Naive thymus-derived CD4-positive, alpha-beta T cell (primary cell): ENCODE measurements around the gene OPALIN. TPM values are rescaled to one million over a fixed set of nuclear protein-coding genes. Genes with fewer than 3 reads are reported as not detected.
"Not testable (repeated sequence)": the region's sequence is repeated elsewhere in the genome, so short reads cannot be mapped to it uniquely, and the experiment has no call there.

Source experiments
- ATAC-seq: fragments of 150-1000 bp; cut with Tn5 transposase; 2 replicates; pipeline ENCODE4 v1.10.0; 2021; ENCODE audit warnings: mild to moderate bottlenecking, moderate library complexity
- CTCF ChIA-PET: fragments of 350-600 bp; sonication (Branson Sonifier 250); formaldehyde crosslinking; loops from one replicate; lab custom pipeline; 2021; ENCODE audit warnings: antibody characterized with exemption; lab: Charles Lee
- POLR2A ChIA-PET: fragments of 350-600 bp; sonication (Branson Sonifier 250); formaldehyde crosslinking; loops from one replicate; lab custom pipeline; 2021; ENCODE audit warnings: antibody characterized with exemption, inconsistent platforms; lab: Charles Lee
- DNase-seq, 9 donors: peaks; one replicate each; pipeline versions ENCODE4 v3.0.0 to v3.0.0-alpha.2; 2020 to 2022; ENCODE audit warnings: mixed read lengths in 1 of 9
- H3K27ac ChIP-seq: one replicate; pipeline ENCODE4 v1.7.0; 2013; ENCODE audit warnings: mild to moderate bottlenecking, low read depth, low read length, moderate library complexity
- H3K27me3 ChIP-seq, 2 donors: one replicate each; pipeline ENCODE4 v1.7.0; 2013; ENCODE audit warnings: low read length in 2 of 2, mild to moderate bottlenecking in 2 of 2, moderate library complexity in 2 of 2; ENCODE audit not compliant: control insufficient read depth in 2 of 2, insufficient read depth in 2 of 2
- H3K36me3 ChIP-seq, 3 experiments: 1 replicate in 2 of 3; 2 replicates in 1 of 3; pipeline ENCODE4 v1.7.0; 2013; ENCODE audit warnings: low read length in 3 of 3, mild to moderate bottlenecking in 3 of 3, moderate library complexity in 1 of 3; ENCODE audit not compliant: insufficient read depth in 3 of 3, control insufficient read depth in 2 of 3
- H3K4me1 ChIP-seq, 2 donors: one replicate each; pipeline ENCODE4 v1.7.0; 2013; ENCODE audit warnings: low read length in 2 of 2, mild to moderate bottlenecking in 2 of 2, moderate library complexity in 1 of 2; ENCODE audit not compliant: control insufficient read depth in 2 of 2, insufficient read depth in 2 of 2
- H3K4me3 ChIP-seq: 2 replicates; pipeline ENCODE4 v1.7.0; 2013; ENCODE audit warnings: mild to moderate bottlenecking, low read length
- H3K9me3 ChIP-seq, 3 experiments: 1 replicate in 2 of 3; 2 replicates in 1 of 3; pipeline ENCODE4 v1.7.0; 2013; ENCODE audit warnings: low read length in 3 of 3; ENCODE audit not compliant: control insufficient read depth in 2 of 3
- H3K27ac Mint-ChIP-seq, 9 donors: one replicate each; pipeline ENCODE4 v1.8.0; 2020 to 2022; ENCODE audit warnings: mixed read lengths in 9 of 9, mild to moderate bottlenecking in 8 of 9, moderate library complexity in 5 of 9, inconsistent platforms in 2 of 9
- H3K27me3 Mint-ChIP-seq, 5 donors: one replicate each; pipeline ENCODE4 v1.8.0; 2021 to 2022; ENCODE audit warnings: mixed read lengths in 5 of 5, mild to moderate bottlenecking in 1 of 5
- H3K36me3 Mint-ChIP-seq, 5 donors: one replicate each; pipeline ENCODE4 v1.8.0; 2020 to 2022; ENCODE audit warnings: mixed read lengths in 5 of 5, mild to moderate bottlenecking in 3 of 5, inconsistent platforms in 1 of 5
- H3K4me1 Mint-ChIP-seq, 7 donors: one replicate each; pipeline ENCODE4 v1.8.0; 2020 to 2022; ENCODE audit warnings: mixed read lengths in 7 of 7, mild to moderate bottlenecking in 3 of 7, inconsistent platforms in 1 of 7
- H3K4me3 Mint-ChIP-seq, 10 donors: one replicate each; pipeline ENCODE4 v1.8.0; 2020 to 2022; ENCODE audit warnings: mild to moderate bottlenecking in 10 of 10, mixed read lengths in 10 of 10, moderate library complexity in 6 of 10, inconsistent platforms in 2 of 10
- H3K9me3 Mint-ChIP-seq, 11 donors: one replicate each; pipeline ENCODE4 v1.8.0; 2020 to 2022; ENCODE audit warnings: mixed read lengths in 11 of 11, mild to moderate bottlenecking in 4 of 11, inconsistent platforms in 1 of 11, moderate library complexity in 1 of 11
- intact Hi-C, 2 donors: fragments of 100-400 bp; cut with micrococcal nuclease; formaldehyde crosslinking; loops; one replicate each; pipeline ENCODE4 v1.15.1; 2023
- polyA plus RNA-seq, 2 donors: library from polyadenylated mRNA; unstranded; fragments of 300-500 nt; fragmentation: Illumina TruSeq; gene quantifications; one replicate each; pipeline ENCODE4 v1.2.3, GENCODE V29; 2021
- total RNA-seq, 6 experiments: library from RNA in 5 of 6; stranded (reverse) in 5 of 6; gene quantifications; 1 replicate in 5 of 6; 2 replicates in 1 of 6; pipeline ENCODE4 v1.2.3 and lab custom pipeline; 2021 to 2026

OPALIN gene
- total and polyA plus RNA-seq, 7 experiments from 2014 or later = not detected

- Mint-ChIP-seq H3K4me3 (no peak overlapping the region), H3K9me3 (no peaks in the 10 kb centered on the region), H3K27me3 (peaks cover 0 to 16% (median 3%) of the 10 kb centered on the region in 5 donors), H3K27ac (no peak overlapping the region), H3K36me3 (peaks cover 0 to 3% (median 0%) of the 10 kb centered on the region in 5 donors), H3K4me1 (peaks cover 0 to 40% (median 28%) of the 10 kb centered on the region in 7 donors)
- ATAC-seq (no peak), DNase-seq (no peak)
- ChIA-PET POLR2A (no interaction called here), CTCF (no interaction called here)
- H3K4me1 ChIP-seq = peaks cover 0 to 11% of the 10 kb centered on the region in 2 donors
- H3K4me3 ChIP-seq = no peak overlapping the region
- no peak overlapping the region for H3K27ac ChIP-seq
- H3K9me3 ChIP-seq = no peaks in the 10 kb centered on the region
- H3K36me3 ChIP-seq = no peaks in the 10 kb centered on the region
- no peaks in the 10 kb centered on the region for H3K27me3 ChIP-seq
- intact Hi-C loops = no loop called here
These were observed 48.5 kb downstream of the OPALIN start for GRCh38 chr10:96310321-96310669.

DNA sequence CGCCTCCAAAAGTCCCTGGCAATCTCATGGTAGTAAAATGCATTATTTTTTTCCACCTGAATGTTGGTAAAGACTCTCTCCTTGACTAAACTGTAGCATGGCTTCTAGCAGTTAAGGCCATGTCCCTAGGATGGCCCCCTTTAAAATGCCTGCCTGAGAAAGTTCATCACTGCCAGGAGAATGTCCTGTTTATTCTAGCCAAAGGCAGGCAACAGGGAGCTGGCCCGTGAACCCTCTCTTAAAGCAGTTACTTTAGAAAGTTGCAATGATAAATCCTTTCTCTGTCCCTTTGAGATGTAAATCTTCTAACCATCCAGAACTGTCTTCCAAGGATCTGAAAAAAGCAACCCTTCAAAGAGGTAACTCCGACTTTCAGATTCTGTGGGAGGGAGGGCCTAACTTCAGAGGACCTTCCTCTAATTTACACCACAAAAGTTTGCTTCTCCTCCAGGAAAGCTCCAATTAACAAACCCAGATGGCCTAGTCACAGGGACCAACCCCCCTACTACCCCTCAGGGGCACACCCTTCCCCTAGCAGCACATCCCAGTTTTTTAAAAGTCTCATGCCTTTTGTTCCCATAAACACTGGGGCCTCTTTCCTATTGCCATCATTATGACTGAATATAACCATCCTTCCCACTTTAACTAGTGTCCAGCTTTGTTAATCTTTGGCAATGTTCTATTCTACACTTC, 49.0 kb downstream of the OPALIN start:
- DNase-seq = no peak
- no peak overlapping the region for H3K4me3 Mint-ChIP-seq
- H3K27me3 ChIP-seq = no peaks in the 10 kb centered on the region
- no peaks in the 10 kb centered on the region for H3K9me3 ChIP-seq
- H3K27me3 Mint-ChIP-seq = peaks cover 0 to 16% (median 3%) of the 10 kb centered on the region in 5 donors
- H3K36me3 ChIP-seq = no peaks in the 10 kb centered on the region
- CTCF ChIA-PET = no interaction called here
- peak overlapping the region in 1 of 9 donors; percentile 37 for H3K27ac Mint-ChIP-seq
- ATAC-seq = no peak
- H3K4me3 ChIP-seq = no peak overlapping the region
- peaks cover 0 to 42% (median 33%) of the 10 kb centered on the region in 7 donors for H3K4me1 Mint-ChIP-seq
- no peak overlapping the region for H3K27ac ChIP-seq
- intact Hi-C loops = no loop called here
- peaks cover 0 to 3% (median 0%) of the 10 kb centered on the region in 5 donors for H3K36me3 Mint-ChIP-seq
- POLR2A ChIA-PET = no interaction called here
- H3K4me1 ChIP-seq = peaks cover 0 to 11% of the 10 kb centered on the region in 2 donors
- H3K9me3 Mint-ChIP-seq = no peaks in the 10 kb centered on the region

- H3K27ac ChIP-seq, POLR2A ChIA-PET, H3K4me3 Mint-ChIP-seq, H3K9me3 ChIP-seq, H3K36me3 ChIP-seq, H3K36me3 Mint-ChIP-seq, DNase-seq, H3K27me3 ChIP-seq, H3K9me3 Mint-ChIP-seq, intact Hi-C loops, ATAC-seq, H3K4me3 ChIP-seq: not testable (repeated sequence)
- Mint-ChIP-seq H3K27ac (peak overlapping the region in 1 of 9 donors; percentile 42), H3K4me1 (peaks cover 0 to 51% (median 42%) of the 10 kb centered on the region in 7 donors), H3K27me3 (peaks cover 0 to 21% (median under 1%) of the 10 kb centered on the region in 5 donors)
- peaks cover 0 to 11% of the 10 kb centered on the region in 2 donors for H3K4me1 ChIP-seq
- CTCF ChIA-PET = interaction anchor here (0.5 to 1.4 kb wide), 2 partner anchors 8 to 18 kb away, joined by 3 to 4 read pairs; no protein-coding TSS in a partner anchor
These were observed 49.9 kb downstream of the OPALIN start for GRCh38 chr10:96308854-96309253.

- H3K27me3 Mint-ChIP-seq = peaks cover 0 to 25% (median 3%) of the 10 kb centered on the region in 5 donors
- DNase-seq = peak in 6 of 9 donors; percentile 15 to 47 (median 42)
These were observed 52.3 kb downstream of the OPALIN start for GRCh38 chr10:96306516-96306915.

DNA sequence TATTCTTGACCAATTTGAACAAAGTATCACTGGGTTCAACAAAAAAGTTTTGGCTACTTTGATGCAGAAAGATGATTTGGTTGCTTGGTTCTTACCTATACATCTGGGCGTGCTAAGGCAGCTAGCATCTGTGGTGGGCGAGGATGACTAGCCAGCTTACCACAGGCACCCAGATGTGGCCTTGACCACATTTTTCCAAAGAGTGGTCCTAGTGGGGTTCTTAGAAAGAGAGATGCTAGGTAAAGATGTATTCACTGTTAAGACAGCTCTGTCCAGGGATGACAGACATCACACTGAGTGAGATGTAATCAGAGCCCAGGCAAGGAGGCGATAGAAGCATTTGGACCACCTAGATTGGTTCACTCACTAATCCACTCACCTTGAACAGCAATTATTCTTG, 53.8 kb downstream of the OPALIN start:
- peaks cover 0 to 80% (median 73%) of the 10 kb centered on the region in 7 donors for H3K4me1 Mint-ChIP-seq
- CTCF ChIA-PET = no interaction called here
- no peaks in the 10 kb centered on the region for H3K36me3 ChIP-seq

More at GRCh38 chr10:96306516-96306915, 52.3 kb downstream of the OPALIN start:
- POLR2A ChIA-PET = interaction anchor here (0.5 to 1.0 kb wide), 3 partner anchors 11 to 25 kb away, joined by 3 to 4 read pairs (median 3); no protein-coding TSS in a partner anchor
- no peaks in the 10 kb centered on the region for H3K9me3 ChIP-seq
- peak; percentile 67 for ATAC-seq
- no peaks in the 10 kb centered on the region for H3K36me3 ChIP-seq
- CTCF ChIA-PET = interaction anchor here (0.6 to 1.2 kb wide), 4 partner anchors 13 to 78 kb away, joined by 3 to 5 read pairs (median 4); no protein-coding TSS in a partner anchor
- H3K27ac ChIP-seq = no peak overlapping the region
- intact Hi-C loops = no loop called here
- H3K4me1 ChIP-seq = peaks cover 0 to 16% of the 10 kb centered on the region in 2 donors
- no peak overlapping the region for H3K4me3 ChIP-seq
- H3K4me1 Mint-ChIP-seq = peaks cover 0 to 70% (median 58%) of the 10 kb centered on the region in 7 donors
- no peaks in the 10 kb centered on the region for H3K27me3 ChIP-seq
- no peaks in the 10 kb centered on the region for H3K9me3 Mint-ChIP-seq
- peak overlapping the region in 7 of 9 donors; percentile 21 to 77 (median 50) for H3K27ac Mint-ChIP-seq
- H3K4me3 Mint-ChIP-seq = peak overlapping the region in 9 of 10 donors; percentile 55 to 82 (median 80)
- H3K36me3 Mint-ChIP-seq = peaks cover 0 to 7% (median 0%) of the 10 kb centered on the region in 5 donors

GRCh38 chr10:96304230-96304629, 54.6 kb downstream of the OPALIN start, which contains the start of gene DNTT:
TSS of gene DNTT (plus strand) at chr10:96304434. CDS start at chr10:96304498, 64 bp downstream.
- Histone ChIP-seq H3K9me3 (no peaks in the 10 kb centered on the region), H3K36me3 (no peaks in the 10 kb centered on the region), H3K4me1 (peaks cover 0 to 37% of the 10 kb centered on the region in 2 donors), H3K27me3 (no peaks in the 10 kb centered on the region), H3K27ac (no peak within 1 kb of the TSS), H3K4me3 (no peak within 1 kb of the TSS)
- Mint-ChIP-seq H3K27ac (peak within 1 kb of the TSS in 7 of 9 donors; percentile 20 to 77 (median 47)), H3K9me3 (peaks cover 0 to 10% (median 0%) of the 10 kb centered on the region in 11 donors), H3K4me3 (peak within 1 kb of the TSS in 7 of 10 donors; percentile 5 to 80 (median 43)), H3K36me3 (peaks cover 0 to 7% (median 0%) of the 10 kb centered on the region in 5 donors), H3K27me3 (peaks cover 0 to 21% (median 3%) of the 10 kb centered on the region in 5 donors), H3K4me1 (peaks cover 7 to 87% (median 80%) of the 10 kb centered on the region in 7 donors)
- no peak for ATAC-seq
- POLR2A ChIA-PET = interaction anchor here (1.0 to 1.6 kb wide), 3 partner anchors 11 to 214 kb away, joined by 3 read pairs; no protein-coding TSS in a partner anchor
- no peak for DNase-seq
- CTCF ChIA-PET = no interaction called here
- intact Hi-C loops = no loop called here

More for the DNA sequence above, 53.8 kb downstream of the OPALIN start:
- POLR2A ChIA-PET = interaction anchor here (1.0 to 1.6 kb wide), 3 partner anchors 11 to 215 kb away, joined by 3 read pairs; no protein-coding TSS in a partner anchor
- intact Hi-C loops = no loop called here
- no peak for DNase-seq
- peak overlapping the region in 5 of 10 donors; percentile 5 to 80 (median 34) for H3K4me3 Mint-ChIP-seq
- no peak for ATAC-seq
- Histone ChIP-seq H3K4me3 (no peak overlapping the region), H3K9me3 (no peaks in the 10 kb centered on the region), H3K27me3 (no peaks in the 10 kb centered on the region), H3K27ac (no peak overlapping the region), H3K4me1 (peaks cover 0 to 30% of the 10 kb centered on the region in 2 donors)
- peaks cover 0 to 6% (median 0%) of the 10 kb centered on the region in 11 donors for H3K9me3 Mint-ChIP-seq
- peaks cover 0 to 24% (median 3%) of the 10 kb centered on the region in 5 donors for H3K27me3 Mint-ChIP-seq
- peak overlapping the region in 4 of 9 donors; percentile 20 to 77 (median 34) for H3K27ac Mint-ChIP-seq
- peaks cover 0 to 7% (median 0%) of the 10 kb centered on the region in 5 donors for H3K36me3 Mint-ChIP-seq
